Measurements from ENCODE around the gene KCNMA1.
"Not testable (repeated sequence)": the region's sequence is repeated elsewhere in the genome, so short reads cannot be mapped to it uniquely, and the experiment has no call there.

The KCNMA1 gene

DNA sequence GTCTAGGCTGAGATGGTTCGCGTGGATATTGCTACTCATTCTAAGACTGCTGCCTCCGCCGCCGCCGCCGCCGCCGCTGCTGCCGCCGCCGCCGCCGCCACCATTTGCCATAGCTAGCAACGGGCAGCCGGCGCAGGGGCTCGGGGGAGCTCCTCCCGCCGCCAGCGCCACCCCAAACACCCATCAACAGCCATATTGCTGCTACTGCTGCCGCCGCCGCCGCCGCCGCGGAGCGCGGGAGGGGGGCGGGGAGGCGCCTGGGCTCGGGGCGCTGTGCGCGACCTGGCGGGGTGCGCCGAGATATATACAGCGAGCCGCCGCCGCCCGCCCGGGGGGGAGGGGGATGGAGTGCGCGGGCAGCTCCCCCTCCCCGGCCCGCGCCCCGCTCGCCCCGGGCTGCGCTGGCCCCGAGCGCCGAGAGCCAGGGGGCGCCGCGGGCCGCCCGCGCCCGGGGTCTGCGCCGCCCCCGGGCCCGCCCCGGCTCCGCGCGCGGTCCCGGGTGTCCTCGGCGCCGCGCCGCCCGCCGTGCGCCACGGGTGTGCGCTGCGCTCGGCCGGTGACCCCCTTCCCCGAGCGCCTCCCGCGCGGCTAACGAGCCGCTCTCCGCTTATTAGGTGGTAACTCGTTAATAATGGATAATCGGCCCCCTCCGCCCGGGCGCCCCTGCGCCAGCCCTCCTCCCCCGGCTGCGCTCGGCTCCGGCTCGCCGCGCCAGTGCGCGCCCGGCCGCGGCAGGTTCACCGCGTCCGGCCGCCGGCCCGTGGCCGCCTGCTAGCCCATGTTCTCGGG is at the start of gene KCNMA1:
Gene KCNMA1 (minus strand): TSS at position 277 of the 789 bp plus-strand sequence.
- DNase-seq: no peak

DNA sequence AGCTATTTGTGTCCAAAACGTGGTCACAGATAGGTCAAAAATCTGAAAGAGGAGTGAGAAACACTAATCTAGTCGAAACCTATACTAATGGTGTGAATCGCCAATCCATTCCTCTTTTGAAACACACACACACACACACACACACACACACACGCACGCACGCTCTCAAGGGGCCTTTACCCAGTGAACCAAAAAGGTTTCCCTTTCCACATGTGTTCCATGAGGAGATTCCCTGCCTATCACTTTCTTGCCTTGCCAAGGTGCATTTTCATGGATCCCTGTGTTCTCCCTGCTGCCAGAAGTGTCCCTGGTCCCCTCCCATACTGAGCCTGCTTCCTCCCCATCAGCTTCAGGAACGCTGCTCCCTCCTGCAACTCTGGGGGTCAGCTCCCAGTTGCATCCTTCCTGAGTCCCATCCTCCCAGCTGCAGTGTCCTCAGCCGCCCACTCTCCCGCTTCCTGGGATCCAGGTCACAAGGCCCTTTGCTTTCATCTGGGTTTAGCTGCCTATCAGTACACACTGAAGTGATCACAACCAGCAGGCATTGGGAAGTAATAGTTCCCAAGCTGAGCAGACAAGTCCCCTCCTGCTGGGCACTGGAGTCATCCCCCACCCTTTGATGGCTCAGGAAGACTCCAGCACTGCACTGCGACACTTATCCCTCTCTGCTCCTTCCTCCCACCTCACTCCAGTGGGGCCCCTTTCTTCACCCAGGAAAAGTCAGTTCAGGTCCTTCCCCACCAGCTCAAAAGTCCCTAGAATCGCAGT is 49.2 kb upstream of the KCNMA1 start:
- no peak for DNase-seq

DNA sequence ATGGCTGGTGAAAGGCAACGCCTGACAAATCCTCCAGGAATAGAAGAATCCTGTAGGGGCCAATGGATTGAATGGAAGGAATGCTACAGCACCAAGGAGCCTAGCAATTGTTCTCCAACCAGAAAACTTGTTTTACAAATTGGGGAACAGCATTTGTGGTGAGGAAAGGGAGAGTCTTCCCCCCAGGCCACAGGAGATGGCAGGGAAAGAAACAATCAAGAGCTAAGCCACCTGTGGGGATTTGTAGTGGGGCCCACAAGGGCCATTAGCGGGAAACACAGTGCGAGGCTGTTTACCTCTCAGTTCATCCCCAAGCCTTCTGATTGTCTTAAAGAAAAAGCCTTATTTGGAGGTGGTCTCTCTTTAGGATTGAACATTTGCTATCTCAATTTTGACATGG is 48.5 kb upstream of the KCNMA1 start:
- DNase-seq: no peak

- DNase-seq: no peak
These were observed 47.8 kb upstream of the KCNMA1 start for GRCh38 chr10:77685432-77685831.

GRCh38 chr10:77683088-77683432 is 45.5 kb upstream of the KCNMA1 start:
- not testable (repeated sequence) for DNase-seq

GRCh38 chr10:77682393-77683087 is 44.9 kb upstream of the KCNMA1 start:
- DNase-seq: no peak

DNA sequence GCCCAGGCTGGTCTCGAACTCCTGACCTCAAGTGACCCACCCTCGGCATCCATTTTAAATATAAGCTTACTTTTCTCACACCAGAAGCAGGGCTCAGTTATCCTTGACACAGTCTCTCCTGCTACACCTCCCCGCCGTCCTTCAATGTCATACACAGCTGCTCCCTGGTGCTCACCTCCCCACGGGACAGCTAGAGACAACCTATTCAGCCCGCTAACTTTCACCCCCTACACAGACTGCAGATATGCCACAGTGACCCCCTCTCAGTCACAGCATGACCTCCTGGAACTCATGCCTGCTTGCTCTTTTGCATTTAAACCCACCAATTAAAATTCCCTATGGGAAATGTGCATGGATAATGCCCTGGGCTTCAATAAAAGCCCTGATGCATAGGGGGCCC is 44.2 kb upstream of the KCNMA1 start:
- no peak for DNase-seq

DNA sequence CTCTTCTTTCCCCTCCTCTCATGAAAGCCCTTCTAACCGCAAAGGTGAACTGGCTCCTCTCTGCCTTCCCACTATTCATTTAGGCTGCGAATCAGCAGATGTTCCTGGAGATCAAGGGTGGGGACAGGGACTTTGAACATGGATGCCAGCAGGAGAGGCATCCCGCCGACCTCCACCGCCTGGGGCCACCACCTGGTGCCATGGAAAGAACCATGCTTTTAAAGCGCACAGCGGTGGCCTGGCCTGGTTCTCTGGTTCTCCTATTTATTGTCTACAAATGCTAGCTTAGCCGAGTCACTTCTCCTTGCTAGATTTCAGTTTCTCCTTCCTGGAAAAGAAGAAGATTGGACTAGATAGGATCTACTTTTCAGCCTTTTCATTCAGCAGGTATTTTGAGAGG is 43.2 kb upstream of the KCNMA1 start:
- DNase-seq: no peak

GRCh38 chr10:77680065-77680464 is 42.5 kb upstream of the KCNMA1 start:
- DNase-seq: no peak

DNA sequence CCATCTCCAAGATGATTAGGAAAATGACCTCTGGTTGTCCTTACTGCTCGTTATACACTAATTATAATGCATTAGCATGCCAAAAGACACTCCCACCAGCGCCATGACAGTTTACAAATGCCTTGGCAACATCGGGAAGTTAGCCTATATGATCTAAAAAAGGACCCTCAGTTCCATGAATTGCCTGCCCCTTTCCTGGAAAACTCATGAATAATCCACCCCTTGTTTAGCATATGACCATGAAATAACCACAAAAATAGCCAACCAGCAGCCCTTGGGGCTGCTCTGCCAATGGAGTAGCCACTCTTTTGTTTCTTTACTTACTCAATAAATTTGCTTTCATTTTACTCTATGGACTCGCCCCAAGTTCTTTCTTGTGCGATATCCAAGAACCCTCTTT is 41.6 kb upstream of the KCNMA1 start:
- no peak for DNase-seq

DNA sequence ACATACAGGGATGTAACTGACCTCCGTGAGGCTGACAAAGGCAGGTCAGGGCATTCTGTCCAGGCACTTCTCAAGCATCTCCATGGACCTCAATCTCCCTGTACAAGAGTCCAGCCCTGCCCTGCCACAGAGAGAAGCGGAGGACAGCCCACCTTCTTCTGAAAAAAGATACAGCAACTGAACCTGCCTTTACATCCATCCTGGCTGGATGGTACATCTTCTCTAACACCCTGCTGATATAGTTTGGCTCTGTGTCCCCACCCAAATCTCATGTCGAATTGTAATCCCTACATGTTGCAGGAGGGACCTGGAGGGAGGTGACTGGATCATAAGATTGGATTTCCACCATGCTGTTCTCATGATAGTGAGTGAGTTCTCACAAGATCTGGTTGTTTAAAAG is 40.5 kb upstream of the KCNMA1 start:
- no peak for DNase-seq

DNA sequence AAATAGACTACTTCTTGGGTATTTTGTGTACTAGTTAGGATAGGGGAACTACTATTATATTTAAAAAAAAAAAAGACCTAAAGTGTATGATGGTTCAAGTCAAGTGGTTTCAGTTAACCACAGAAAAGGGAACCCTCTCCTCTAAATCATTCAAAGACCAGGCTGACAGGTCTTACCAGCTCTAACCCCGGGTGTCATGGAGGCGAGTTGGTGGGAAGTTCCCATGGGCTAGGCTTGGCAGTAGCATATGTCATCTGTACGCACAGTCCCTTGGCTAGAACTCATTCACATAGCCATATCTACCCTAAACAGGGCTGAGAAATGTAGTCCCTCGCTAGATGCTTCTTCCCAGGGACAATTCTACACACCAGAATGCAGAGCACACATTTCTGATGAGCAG is 37.7 kb upstream of the KCNMA1 start:
- DNase-seq: no peak

- DNase-seq: no peak
These were observed 36.0 kb upstream of the KCNMA1 start for GRCh38 chr10:77673515-77674140.

DNA sequence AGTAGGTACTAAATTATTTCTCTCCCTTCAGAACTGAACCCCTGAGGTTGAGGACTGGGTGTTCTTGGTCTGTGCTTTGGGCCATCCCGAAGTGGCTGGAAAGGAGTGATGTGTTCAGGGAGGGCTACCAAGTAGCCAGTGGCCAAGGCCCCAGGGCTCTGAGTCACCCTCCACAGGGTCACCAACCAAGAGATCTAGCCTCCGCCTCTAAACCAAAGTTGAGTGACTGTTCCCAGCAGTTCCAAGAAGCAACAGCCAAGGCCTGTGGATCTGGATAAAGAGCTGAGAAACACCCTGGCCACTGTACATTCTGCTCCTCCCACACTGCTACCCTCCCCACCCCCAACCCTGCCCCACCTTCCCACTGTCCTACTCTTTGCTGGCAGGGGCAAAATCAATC is 35.5 kb upstream of the KCNMA1 start:
- no peak for DNase-seq

DNA sequence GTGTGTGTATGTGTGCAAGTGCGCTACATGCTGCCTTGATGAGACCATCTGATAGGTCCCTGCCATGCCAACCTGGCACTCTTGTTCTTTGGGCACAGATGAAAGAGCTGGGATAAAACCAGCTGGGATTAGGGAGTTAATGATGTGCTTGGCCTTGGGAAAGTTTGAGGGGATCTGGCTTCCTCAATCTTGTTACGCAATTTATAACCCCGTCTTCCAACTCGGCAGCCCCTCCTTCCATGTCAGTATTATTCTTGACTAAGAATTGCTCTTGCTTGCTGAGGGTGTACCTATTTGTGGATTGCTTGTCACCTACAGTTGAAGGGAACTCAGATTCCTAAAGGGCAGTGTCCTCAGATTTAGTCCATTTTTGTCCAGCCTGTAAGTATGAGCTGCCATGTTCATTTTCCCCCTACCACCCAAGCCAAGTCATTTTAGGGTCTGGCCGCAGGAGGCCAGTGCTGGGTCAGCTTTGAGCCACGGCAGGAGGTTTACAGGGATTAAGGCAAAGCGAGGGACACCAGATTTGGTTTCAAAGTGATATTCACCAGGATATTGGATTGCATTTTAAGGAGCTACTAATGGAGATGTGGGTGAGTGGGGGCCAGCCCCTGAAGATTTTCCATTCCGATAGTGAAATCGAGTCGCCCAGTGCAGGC is 34.1 kb upstream of the KCNMA1 start:
- DNase-seq: no peak

GRCh38 chr10:77670817-77671443 is 33.3 kb upstream of the KCNMA1 start:
- no peak for DNase-seq

DNA sequence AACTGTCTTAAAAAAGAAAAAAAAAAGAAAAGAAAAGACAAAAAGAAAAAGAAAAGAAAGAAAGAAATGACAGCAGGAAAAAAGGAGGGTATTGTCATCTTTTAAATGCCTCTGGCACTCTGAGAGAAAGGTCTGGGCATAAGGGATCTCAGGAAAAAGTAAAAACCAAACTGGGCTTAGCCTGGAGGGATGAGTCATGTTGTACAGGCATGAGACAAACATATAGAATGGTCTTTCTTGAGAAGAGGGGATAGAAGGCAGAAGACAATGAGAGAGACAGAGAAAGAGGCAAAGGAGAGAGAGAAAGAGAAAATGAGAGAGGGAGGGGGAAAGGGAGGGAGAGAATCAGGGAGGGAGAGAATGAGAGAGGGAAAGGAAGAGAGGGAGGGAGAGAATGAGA is 32.3 kb upstream of the KCNMA1 start:
- no peak for DNase-seq

- no peak for DNase-seq
These were observed 30.1 kb upstream of the KCNMA1 start for GRCh38 chr10:77667426-77668324.

DNA sequence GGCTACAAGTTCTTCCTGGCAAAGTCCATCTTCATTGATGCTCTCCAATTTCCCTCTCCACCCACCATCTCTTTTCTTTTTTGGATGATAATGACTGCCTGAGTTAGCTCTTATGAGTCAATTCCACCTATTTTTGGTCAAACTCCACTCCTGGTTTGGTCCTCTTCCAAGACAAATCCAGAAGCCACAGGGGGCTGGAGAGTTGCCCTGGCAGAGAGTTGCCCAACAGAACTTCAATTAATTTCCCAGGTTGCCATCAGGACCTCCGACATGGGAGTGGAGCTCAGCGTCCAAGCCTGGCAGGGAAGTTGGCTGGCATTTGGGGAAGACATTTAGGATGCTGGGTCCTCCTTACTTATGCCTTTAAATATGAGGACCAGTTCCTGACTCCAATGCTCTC is 29.2 kb upstream of the KCNMA1 start:
- no peak for DNase-seq

DNA sequence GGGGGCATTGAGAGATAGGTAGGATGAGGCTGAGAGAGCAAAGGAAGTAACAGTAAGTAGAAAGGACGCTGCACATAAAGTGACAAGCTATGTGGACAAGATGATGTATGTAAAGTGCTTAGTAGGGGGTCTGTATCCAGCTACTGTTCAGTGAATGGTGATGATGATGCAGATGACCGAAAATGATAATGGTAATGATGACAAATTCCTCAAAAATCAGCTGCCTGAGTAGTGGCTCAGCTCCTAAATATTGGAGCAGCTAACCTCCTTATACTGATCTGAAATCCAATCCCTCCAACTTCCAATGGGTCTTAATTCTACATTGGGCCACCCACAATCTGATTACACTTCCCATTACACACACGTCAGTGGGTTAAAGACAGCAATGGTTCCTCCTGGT is 27.1 kb upstream of the KCNMA1 start:
- DNase-seq: no peak

GRCh38 chr10:77664008-77664407 is 26.4 kb upstream of the KCNMA1 start:
- no peak for DNase-seq
